WTC11 (cell line): ENCODE results near the gene ABL1. TPM values are rescaled to one million over a fixed set of nuclear protein-coding genes. Genes with fewer than 3 reads are reported as not detected.

ENCODE experiments used
- ATAC-seq: fragments of 200-7000 bp; cut with Tn5 transposase; 2 replicates; pipeline ENCODE4 v1.10.0; 2021; ENCODE audit warnings: mild to moderate bottlenecking, moderate library complexity
- CTCF ChIA-PET: fragments of 300-600 bp; sonication (Branson Sonifier 250); formaldehyde crosslinking; loops from one replicate; lab custom pipeline; 2021; ENCODE audit warnings: antibody characterized with exemption; lab: Charles Lee
- POLR2A ChIA-PET: fragments of 350-600 bp; sonication (Branson Sonifier 250); formaldehyde crosslinking; loops from one replicate; lab custom pipeline; 2021; ENCODE audit warnings: antibody characterized with exemption; lab: Charles Lee
- DNase-seq: peaks from one replicate; pipeline ENCODE4 v3.0.0; 2021; ENCODE audit warnings: low spot score
- H3K27ac Mint-ChIP-seq: 2 replicates; pipeline ENCODE4 v1.8.0; 2021; ENCODE audit warnings: mixed read lengths
- H3K27me3 Mint-ChIP-seq: 2 replicates; pipeline ENCODE4 v1.8.0; 2021; ENCODE audit warnings: low read depth, mild to moderate bottlenecking, moderate library complexity, mixed read lengths
- H3K36me3 Mint-ChIP-seq: 2 replicates; pipeline ENCODE4 v1.8.0; 2021; ENCODE audit warnings: mixed read lengths
- H3K4me1 Mint-ChIP-seq: 2 replicates; pipeline ENCODE4 v1.8.0; 2022; ENCODE audit warnings: mixed read lengths
- H3K4me3 Mint-ChIP-seq: 2 replicates; pipeline ENCODE4 v1.8.0; 2021; ENCODE audit warnings: mild to moderate bottlenecking, moderate library complexity, mixed read lengths
- H3K9me3 Mint-ChIP-seq: 2 replicates; pipeline ENCODE4 v1.8.0; 2021; ENCODE audit warnings: mixed read lengths
- ARID4B ChIP-seq: sonication (generic); formaldehyde crosslinking; IDR thresholded peaks from 2 replicates; pipeline ENCODE4 v1.8.0; 2023; ENCODE audit warnings: missing genetic modification reagents, mild to moderate bottlenecking, borderline replicate concordance
- ATF3 ChIP-seq: sonication (generic); formaldehyde crosslinking; conservative IDR thresholded peaks from 2 replicates; pipeline ENCODE4 v1.8.1; 2022; ENCODE audit warnings: mild to moderate bottlenecking, missing genetic modification reagents
- CBFB ChIP-seq: sonication (generic); formaldehyde crosslinking; IDR thresholded peaks from 2 replicates; pipeline ENCODE4 v1.8.1; 2022; ENCODE audit warnings: mild to moderate bottlenecking, low read depth, missing genetic modification reagents
- CREM ChIP-seq: sonication (generic); formaldehyde crosslinking; IDR thresholded peaks from 2 replicates; pipeline ENCODE4 v1.8.1; 2022; ENCODE audit warnings: mild to moderate bottlenecking, missing genetic modification reagents, moderate library complexity
- FOXP1 ChIP-seq: sonication (generic); formaldehyde crosslinking; IDR thresholded peaks from 2 replicates; pipeline ENCODE4 v1.8.0; 2022; ENCODE audit warnings: missing genetic modification reagents, mild to moderate bottlenecking, moderate library complexity, borderline replicate concordance
- IRF2 ChIP-seq: sonication (generic); formaldehyde crosslinking; IDR thresholded peaks from 2 replicates; pipeline ENCODE4 v1.8.0; 2022; ENCODE audit warnings: low read depth, missing genetic modification reagents, borderline replicate concordance
- JAZF1 ChIP-seq: fragments of 250-450 bp; sonication (Bioruptor Pico); IDR thresholded peaks from 2 replicates; pipeline ENCODE4 v1.9.0; 2021; ENCODE audit warnings: moderate library complexity, mild to moderate bottlenecking, inconsistent platforms
- NFYB ChIP-seq: sonication (generic); formaldehyde crosslinking; conservative IDR thresholded peaks from 2 replicates; pipeline ENCODE4 v1.8.0; 2022; ENCODE audit warnings: low read depth, missing genetic modification reagents
- NR3C1 ChIP-seq: sonication (generic); formaldehyde crosslinking; conservative IDR thresholded peaks from 2 replicates; pipeline ENCODE4 v1.8.1; 2023; ENCODE audit warnings: low read depth, mild to moderate bottlenecking, missing genetic modification reagents
- SMAD3 ChIP-seq: sonication (generic); formaldehyde crosslinking; IDR thresholded peaks from 2 replicates; pipeline ENCODE4 v1.8.0; 2022; ENCODE audit warnings: missing genetic modification reagents, mild to moderate bottlenecking, borderline replicate concordance
- TEAD4 ChIP-seq: sonication (generic); formaldehyde crosslinking; IDR thresholded peaks from 2 replicates; pipeline ENCODE4 v1.8.0; 2022; ENCODE audit warnings: mild to moderate bottlenecking, missing genetic modification reagents
- ZBTB43 ChIP-seq: sonication (generic); formaldehyde crosslinking; IDR thresholded peaks from 2 replicates; pipeline ENCODE4 v1.8.1; 2023; ENCODE audit warnings: mild to moderate bottlenecking, missing genetic modification reagents
- ZNF121 ChIP-seq: sonication (generic); formaldehyde crosslinking; IDR thresholded peaks from 2 replicates; pipeline ENCODE4 v1.8.0; 2023; ENCODE audit warnings: missing genetic modification reagents
- ZNF317 ChIP-seq: sonication (generic); formaldehyde crosslinking; IDR thresholded peaks from 2 replicates; pipeline ENCODE4 v1.8.1; 2023; ENCODE audit warnings: low read depth, mild to moderate bottlenecking, moderate library complexity, missing genetic modification reagents, borderline replicate concordance
- total RNA-seq: library from RNA; stranded (reverse); gene quantifications from 3 replicates; pipeline ENCODE4 v1.2.3, GENCODE V29; 2021
- TF ChIP-seq, protein P1 (sequence below): fragments of 250-450 bp; sonication (Bioruptor Pico); conservative IDR thresholded peaks from 2 replicates; pipeline ENCODE4 v1.9.0; 2021; ENCODE audit warnings: mild to moderate bottlenecking
- TF ChIP-seq, protein P2 (sequence below): sonication (generic); formaldehyde crosslinking; conservative IDR thresholded peaks from 2 replicates; pipeline ENCODE4 v1.8.1; 2023; ENCODE audit warnings: mild to moderate bottlenecking, low read depth, missing genetic modification reagents, moderate library complexity

ABL1 gene
- total RNA-seq, 1 experiment from 2014 or later, result 104 TPM

DNA sequence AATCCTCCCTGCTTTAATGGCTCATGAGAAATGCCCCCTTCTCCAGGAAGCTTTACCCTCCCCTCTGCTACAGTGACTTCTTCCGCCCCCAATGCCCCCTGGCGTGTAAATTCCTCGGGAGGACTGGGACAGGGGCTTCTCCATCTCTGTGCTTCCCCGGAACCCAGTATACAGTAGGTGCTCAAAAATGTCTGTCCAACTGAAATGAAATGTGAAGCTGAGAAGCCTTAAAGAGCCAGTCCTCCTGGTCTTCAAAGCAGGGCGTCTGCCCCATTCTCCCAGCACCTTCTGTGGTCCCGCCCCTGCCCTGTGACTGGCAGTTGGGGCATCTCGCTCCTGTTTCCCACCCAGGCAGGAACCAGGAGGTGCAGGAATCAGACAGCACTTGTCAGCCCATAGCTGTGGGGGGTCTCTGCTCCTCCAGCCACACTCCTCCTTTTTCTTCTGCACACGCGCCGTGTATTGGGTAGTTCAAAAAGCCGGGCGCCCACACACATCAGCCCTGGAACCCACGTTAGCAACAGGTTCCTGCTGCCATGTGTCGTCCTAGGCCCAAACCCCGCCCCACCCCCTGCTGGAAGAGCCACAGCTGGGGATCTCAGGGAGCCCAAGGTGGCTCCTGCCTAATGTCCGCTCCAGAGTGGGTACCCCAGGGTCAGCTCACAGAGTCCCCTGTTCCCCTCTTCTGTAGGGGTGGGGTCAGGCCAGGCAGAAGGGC lies 88.0 kb downstream of the ABL1 start (continued):
- no peak for TF ChIP-seq ARID4B
- TF ChIP-seq CBFB, result no peak

DNA sequence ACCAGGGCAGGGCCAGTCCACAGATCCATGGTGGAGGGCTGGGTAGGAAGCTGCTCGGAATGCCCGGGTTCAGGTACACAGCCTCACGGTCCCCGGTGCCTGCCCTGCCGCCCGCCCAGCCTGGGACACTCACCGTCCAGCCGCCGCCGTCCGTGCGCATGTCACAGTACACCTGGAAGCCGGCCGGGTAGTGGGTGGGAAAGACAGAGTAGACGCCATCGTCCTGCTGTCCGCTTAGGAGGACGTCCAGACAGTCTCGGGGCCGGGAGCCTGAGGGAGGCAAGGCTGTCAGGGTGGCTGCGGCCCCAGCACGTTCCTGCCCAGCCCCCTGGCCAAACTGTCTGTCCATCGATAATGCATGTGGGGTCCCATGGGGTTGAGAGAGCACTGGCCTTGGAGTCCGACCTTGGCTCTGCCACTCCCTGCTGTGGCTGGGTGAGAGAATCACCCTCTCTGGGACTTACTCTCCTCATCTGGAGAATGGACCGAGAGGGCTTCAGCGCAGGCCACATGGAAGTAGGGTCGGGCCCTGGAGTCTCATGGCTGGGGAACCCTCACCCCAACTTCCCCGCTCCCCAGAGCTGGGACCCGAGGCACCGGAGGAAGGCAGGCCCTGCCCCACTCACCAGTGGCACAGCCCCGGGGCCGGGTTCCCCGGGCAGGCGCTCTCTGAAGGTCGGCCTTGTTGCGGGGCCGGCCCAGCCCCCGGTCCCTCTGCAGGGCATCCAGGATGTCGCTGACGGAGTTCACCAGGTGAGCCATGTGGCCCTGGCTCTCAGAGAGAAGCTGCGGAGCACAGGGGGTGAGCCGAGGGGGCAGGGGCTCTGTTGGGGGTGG lies 88.8 kb downstream of the ABL1 start:
- no peaks in the 10 kb centered on the region for H3K36me3 Mint-ChIP-seq
- CTCF ChIA-PET, result interaction anchor here (0.9 to 1.9 kb wide), 4 partner anchors 16 to 74 kb away, joined by 3 to 7 read pairs (median 4); partner anchors contain the start of gene FIBCD1
- DNase-seq, result no peak

DNA sequence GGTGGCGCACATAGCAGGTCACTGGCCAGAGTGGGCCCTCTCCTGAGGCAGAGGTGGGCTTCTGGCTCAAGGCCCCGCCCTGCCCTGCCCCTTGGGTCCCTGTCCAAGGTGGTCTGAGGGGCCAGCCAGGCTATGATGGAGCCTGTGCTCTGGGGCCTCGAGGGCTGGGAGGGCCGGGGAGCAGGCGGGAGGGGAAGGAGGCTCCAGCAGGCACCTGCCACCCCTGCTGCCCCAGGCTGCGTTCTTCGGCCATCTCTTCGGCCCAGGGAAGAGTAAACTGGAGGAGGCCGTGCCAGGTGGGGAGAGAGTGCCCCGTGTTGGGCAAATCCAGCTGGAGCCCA lies 89.4 kb downstream of the ABL1 start:
- no peak overlapping the region for H3K4me3 Mint-ChIP-seq
- H3K27ac Mint-ChIP-seq, result no peak overlapping the region
- POLR2A ChIA-PET, result no interaction called here
- no peaks in the 10 kb centered on the region for H3K36me3 Mint-ChIP-seq
- DNase-seq (no peak), ATAC-seq (no peak)
- TF ChIP-seq JAZF1, result no peak
- no peaks in the 10 kb centered on the region for H3K27me3 Mint-ChIP-seq
- no peaks in the 10 kb centered on the region for H3K9me3 Mint-ChIP-seq
- peaks cover 9% of the 10 kb centered on the region for H3K4me1 Mint-ChIP-seq
- CTCF ChIA-PET, result interaction anchor here (1.0 kb wide), 1 partner anchor 17 kb away, joined by 4 read pairs; no protein-coding TSS in a partner anchor

More for the DNA sequence above, 88.8 kb downstream of the ABL1 start:
- H3K27ac Mint-ChIP-seq, result no peak overlapping the region
- no peak overlapping the region for H3K4me3 Mint-ChIP-seq
- ATAC-seq, result no peak
- TF ChIP-seq ZNF121 (CRISPR knock-in tag) (no peak), ZBTB43 (no peak), SMAD3 (CRISPR knock-in tag) (no peak)
- TF ChIP-seq, protein P1, sequence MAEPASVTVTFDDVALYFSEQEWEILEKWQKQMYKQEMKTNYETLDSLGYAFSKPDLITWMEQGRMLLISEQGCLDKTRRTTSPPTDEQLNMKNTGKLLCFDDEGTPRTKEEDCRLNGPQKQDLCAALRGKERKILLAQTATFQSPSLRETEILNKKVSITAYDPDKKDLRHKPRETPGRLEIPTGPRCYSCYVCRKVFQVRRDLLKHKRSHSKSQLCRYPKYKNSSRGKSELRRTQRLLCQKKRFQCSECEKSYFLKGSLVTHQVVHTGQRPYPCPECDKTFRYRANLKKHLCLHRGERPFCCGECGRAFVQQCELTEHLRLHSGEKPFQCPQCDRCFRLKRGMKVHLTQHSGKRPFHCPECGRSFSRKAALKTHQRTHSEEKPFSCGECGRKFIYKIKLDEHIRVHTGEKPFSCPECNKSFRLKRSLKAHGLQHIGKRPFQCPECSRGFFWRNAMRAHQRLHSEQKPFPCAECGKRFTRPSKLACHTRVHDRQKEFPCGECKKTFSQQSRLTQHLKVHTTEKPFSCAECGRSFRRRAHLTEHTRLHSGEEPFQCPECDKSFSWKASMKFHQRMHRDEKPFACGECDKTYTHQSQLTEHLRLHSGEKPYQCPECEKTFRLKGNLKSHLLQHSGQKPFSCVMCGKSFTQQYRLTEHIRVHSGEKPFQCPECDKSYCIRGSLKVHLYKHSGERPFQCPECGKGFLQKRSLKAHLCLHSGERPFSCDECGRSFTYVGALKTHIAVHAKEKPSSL (CRISPR knock-in tag), result no peak
- POLR2A ChIA-PET, result no interaction called here
- H3K4me1 Mint-ChIP-seq, result peaks cover 9% of the 10 kb centered on the region
- H3K27me3 Mint-ChIP-seq, result no peaks in the 10 kb centered on the region
- no peaks in the 10 kb centered on the region for H3K9me3 Mint-ChIP-seq

- POLR2A ChIA-PET, result interaction anchor here (0.6 kb wide), 1 partner anchor 13 kb away, joined by 3 read pairs; no protein-coding TSS in a partner anchor
- TF ChIP-seq IRF2 (CRISPR knock-in tag), result no peak
- TF ChIP-seq, protein P2, sequence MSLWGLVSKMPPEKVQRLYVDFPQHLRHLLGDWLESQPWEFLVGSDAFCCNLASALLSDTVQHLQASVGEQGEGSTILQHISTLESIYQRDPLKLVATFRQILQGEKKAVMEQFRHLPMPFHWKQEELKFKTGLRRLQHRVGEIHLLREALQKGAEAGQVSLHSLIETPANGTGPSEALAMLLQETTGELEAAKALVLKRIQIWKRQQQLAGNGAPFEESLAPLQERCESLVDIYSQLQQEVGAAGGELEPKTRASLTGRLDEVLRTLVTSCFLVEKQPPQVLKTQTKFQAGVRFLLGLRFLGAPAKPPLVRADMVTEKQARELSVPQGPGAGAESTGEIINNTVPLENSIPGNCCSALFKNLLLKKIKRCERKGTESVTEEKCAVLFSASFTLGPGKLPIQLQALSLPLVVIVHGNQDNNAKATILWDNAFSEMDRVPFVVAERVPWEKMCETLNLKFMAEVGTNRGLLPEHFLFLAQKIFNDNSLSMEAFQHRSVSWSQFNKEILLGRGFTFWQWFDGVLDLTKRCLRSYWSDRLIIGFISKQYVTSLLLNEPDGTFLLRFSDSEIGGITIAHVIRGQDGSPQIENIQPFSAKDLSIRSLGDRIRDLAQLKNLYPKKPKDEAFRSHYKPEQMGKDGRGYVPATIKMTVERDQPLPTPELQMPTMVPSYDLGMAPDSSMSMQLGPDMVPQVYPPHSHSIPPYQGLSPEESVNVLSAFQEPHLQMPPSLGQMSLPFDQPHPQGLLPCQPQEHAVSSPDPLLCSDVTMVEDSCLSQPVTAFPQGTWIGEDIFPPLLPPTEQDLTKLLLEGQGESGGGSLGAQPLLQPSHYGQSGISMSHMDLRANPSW, result no peak
- no peak for TF ChIP-seq FOXP1 (CRISPR knock-in tag)
- TF ChIP-seq ZNF121 (CRISPR knock-in tag), result no peak
- TF ChIP-seq NFYB (CRISPR knock-in tag), result no peak
- TF ChIP-seq JAZF1, result no peak
- no peak for TF ChIP-seq ATF3 (CRISPR knock-in tag)
- no peak for TF ChIP-seq CREM (CRISPR knock-in tag)
- TF ChIP-seq TEAD4 (CRISPR knock-in tag), result no peak
- TF ChIP-seq NR3C1 (CRISPR knock-in tag), result no peak
- no peak for TF ChIP-seq ZNF317 (CRISPR knock-in tag)
These were observed 90.1 kb downstream of the ABL1 start for GRCh38 chr9:130925050-130925678.

More at GRCh38 chr9:130925050-130925678, 90.1 kb downstream of the ABL1 start:
- CTCF ChIA-PET, result interaction anchor here (1.0 to 3.0 kb wide), 5 partner anchors 11 to 224 kb away, joined by 4 to 9 read pairs (median 5); no protein-coding TSS in a partner anchor
- H3K9me3 Mint-ChIP-seq, result no peaks in the 10 kb centered on the region
- H3K4me1 Mint-ChIP-seq, result peaks cover 9% of the 10 kb centered on the region
- no peak overlapping the region for H3K4me3 Mint-ChIP-seq
- DNase-seq, result no peak
- no peaks in the 10 kb centered on the region for H3K36me3 Mint-ChIP-seq
- H3K27me3 Mint-ChIP-seq, result no peaks in the 10 kb centered on the region
- no peak for ATAC-seq
- no peak overlapping the region for H3K27ac Mint-ChIP-seq
